Left lung (tissue), 10 donors: Measurements from ENCODE around the gene PDE8B. TPM values are rescaled to one million over a fixed set of nuclear protein-coding genes. Genes with fewer than 3 reads are reported as not detected.

Source experiments
- ATAC-seq: fragments of 200-7000 bp; cut with Tn5 transposase; one replicate; pipeline ENCODE4 v1.9.1; 2020; ENCODE audit warnings: moderate library complexity
- DNase-seq, 4 donors: peaks; one replicate each; pipeline ENCODE4 v3.0.0-alpha.2; 2013 to 2020
- H3K27ac ChIP-seq, 2 donors: fragments of 200-600 bp; sonication (generic) in 1 of 2; one replicate each; pipeline versions ENCODE4 v1.5.0 to v1.8.0; 2020 to 2021
- H3K27me3 ChIP-seq, 2 donors: fragments of 200-600 bp; sonication (generic) in 1 of 2; one replicate each; pipeline versions ENCODE4 v1.5.0 to v1.8.0; 2020 to 2021
- H3K36me3 ChIP-seq, 2 donors: fragments of 200-600 bp; sonication (generic) in 1 of 2; one replicate each; pipeline versions ENCODE4 v1.5.0 to v1.8.0; 2020 to 2021
- H3K4me1 ChIP-seq, 2 donors: fragments of 200-600 bp; one replicate each; pipeline ENCODE4 v1.8.0; 2021
- H3K4me3 ChIP-seq, 2 donors: fragments of 200-600 bp; sonication (generic) in 1 of 2; one replicate each; pipeline versions ENCODE4 v1.5.0 to v1.8.0; 2020 to 2021; ENCODE audit warnings: mild to moderate bottlenecking in 1 of 2
- H3K9me3 ChIP-seq, 2 donors: fragments of 200-600 bp; sonication (generic) in 1 of 2; one replicate each; pipeline versions ENCODE4 v1.5.0 to v1.8.0; 2020 to 2021
- CTCF ChIP-seq, 2 donors: fragments of 200-600 bp; sonication (generic) in 1 of 2; IDR thresholded peaks; one replicate each; pipeline versions ENCODE4 v1.5.0 to v1.8.0; 2021; ENCODE audit warnings: antibody characterized with exemption in 2 of 2
- intact Hi-C, 2 donors: fragments of 100-400 bp; cut with DNase I; formaldehyde crosslinking; loops; one replicate each; pipeline versions ENCODE4 v1.11.2 to v1.14.2; 2022
- polyA plus RNA-seq, 6 donors: library from polyadenylated mRNA; unstranded; fragments of 120-200 nt; gene quantifications; one replicate each; pipeline ENCODE4 v1.2.1, GENCODE V29; 2013; ENCODE audit not compliant: insufficient read length in 6 of 6
- total RNA-seq, 2 donors: library from RNA; stranded (reverse); fragmentation: NEBNext Ultra II Directional; extraction: Animal tissue kit (Norgen Biotek cat#: 25700); gene quantifications; one replicate each; pipeline ENCODE4 v1.2.1, GENCODE V29; 2021
- donor health status: DM: no; HTN: yes; CAD: no.
- donor health status: DM: no; HTN: no; CAD: no.

PDE8B gene
- total and polyA plus RNA-seq, 8 donors = 3.3 to 8.7 (median 6.5) TPM

DNA sequence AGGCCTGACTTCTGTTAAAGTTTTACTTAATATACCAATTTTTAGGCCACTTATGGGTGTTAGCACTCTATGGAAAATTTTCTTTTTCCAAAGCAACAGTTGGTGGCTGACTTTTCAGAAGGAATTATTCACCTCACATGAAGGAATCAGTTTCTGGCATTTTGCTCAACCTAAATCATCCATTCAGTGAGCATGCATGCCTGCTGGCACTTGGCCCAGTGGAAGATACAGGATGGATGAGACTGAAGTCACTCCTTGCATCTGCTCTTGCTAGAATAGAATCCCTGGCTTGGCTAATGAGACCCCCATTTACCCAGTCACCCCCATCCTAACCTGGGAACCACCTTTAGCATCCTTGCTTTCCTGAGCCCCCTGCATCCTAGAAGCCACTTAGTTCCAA is 149.9 kb downstream of the PDE8B start:
- H3K9me3 ChIP-seq = no peaks in the 10 kb centered on the region
- H3K36me3 ChIP-seq = no peaks in the 10 kb centered on the region
- H3K4me3 ChIP-seq = no peak overlapping the region
- TF ChIP-seq CTCF (IDR thresholded peaks at IDR 0.05) = no peak
- intact Hi-C loops = no loop called here
- ATAC-seq (no peak), DNase-seq (no peak)
- H3K4me1 ChIP-seq = peaks cover 0 to 4% of the 10 kb centered on the region in 2 donors
- no peaks in the 10 kb centered on the region for H3K27me3 ChIP-seq
- H3K27ac ChIP-seq = no peak overlapping the region

- Histone ChIP-seq H3K9me3 (no peaks in the 10 kb centered on the region), H3K4me1 (peaks cover 0 to 4% of the 10 kb centered on the region in 2 donors), H3K4me3 (no peak overlapping the region), H3K36me3 (no peaks in the 10 kb centered on the region), H3K27ac (no peak overlapping the region), H3K27me3 (no peaks in the 10 kb centered on the region)
- intact Hi-C loops = no loop called here
- TF ChIP-seq CTCF (IDR thresholded peaks at IDR 0.05) = no peak
- ATAC-seq (no peak), DNase-seq (no peak)
Observed at GRCh38 chr5:77360973-77361372, 150.5 kb downstream of the PDE8B start.

DNA sequence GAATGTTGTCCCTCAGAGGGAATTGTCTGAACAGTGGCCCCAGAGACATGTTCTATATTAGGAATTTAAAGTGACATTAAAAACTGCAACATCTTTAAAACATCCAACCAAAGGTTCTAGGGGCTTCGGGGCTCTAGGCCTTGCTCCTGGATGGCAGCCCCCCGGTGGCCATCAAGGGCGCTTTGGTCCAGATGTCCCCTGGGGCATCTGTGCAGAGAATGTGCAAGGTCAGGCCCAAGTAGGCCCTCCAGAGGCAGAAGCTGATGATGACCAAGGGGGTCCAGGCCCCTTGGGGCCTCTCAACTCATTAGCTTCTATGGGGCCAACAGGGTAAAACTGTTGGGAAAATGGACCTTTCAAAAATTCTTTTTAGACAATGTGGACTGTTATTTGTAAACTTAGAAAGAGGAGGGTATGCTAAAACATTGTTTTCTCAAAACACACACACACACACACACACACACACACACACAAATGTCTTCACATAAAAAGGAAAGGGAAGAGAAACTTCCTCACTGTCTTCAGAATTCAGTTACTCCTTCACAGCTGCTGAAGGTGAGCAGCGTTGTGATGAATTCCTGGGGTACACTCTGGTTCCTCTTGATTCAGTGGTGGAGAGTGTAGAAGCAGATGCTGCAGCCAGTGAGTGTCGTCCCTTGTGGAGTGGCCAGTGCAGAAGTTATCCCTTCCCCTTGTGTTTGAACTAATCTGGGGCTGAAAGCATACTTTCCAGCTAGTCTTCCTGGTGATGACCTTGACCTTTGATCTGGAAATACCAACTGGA is 156.4 kb downstream of the PDE8B start:
- no peaks in the 10 kb centered on the region for H3K27me3 ChIP-seq
- no peaks in the 10 kb centered on the region for H3K9me3 ChIP-seq
- DNase-seq = no peak
- H3K4me3 ChIP-seq = no peak overlapping the region
- H3K36me3 ChIP-seq = no peaks in the 10 kb centered on the region
- intact Hi-C loops = no loop called here
- no peak for ATAC-seq
- no peak for TF ChIP-seq CTCF (IDR thresholded peaks at IDR 0.05)
- no peaks in the 10 kb centered on the region for H3K4me1 ChIP-seq
- no peak overlapping the region for H3K27ac ChIP-seq

GRCh38 chr5:77367741-77368140 is 157.3 kb downstream of the PDE8B start:
- DNase-seq (no peak), ATAC-seq (no peak)
- no peaks in the 10 kb centered on the region for H3K27me3 ChIP-seq
- intact Hi-C loops = no loop called here
- TF ChIP-seq CTCF (IDR thresholded peaks at IDR 0.05) = no peak
- H3K4me1 ChIP-seq = no peaks in the 10 kb centered on the region
- no peaks in the 10 kb centered on the region for H3K36me3 ChIP-seq
- no peak overlapping the region for H3K4me3 ChIP-seq
- no peak overlapping the region for H3K27ac ChIP-seq
- no peaks in the 10 kb centered on the region for H3K9me3 ChIP-seq

GRCh38 chr5:77368367-77368766 is 157.9 kb downstream of the PDE8B start:
- Histone ChIP-seq H3K27me3 (no peaks in the 10 kb centered on the region), H3K4me3 (no peak overlapping the region), H3K9me3 (no peaks in the 10 kb centered on the region), H3K4me1 (no peaks in the 10 kb centered on the region), H3K27ac (no peak overlapping the region), H3K36me3 (no peaks in the 10 kb centered on the region)
- intact Hi-C loops = no loop called here
- DNase-seq (no peak), ATAC-seq (no peak)
- no peak for TF ChIP-seq CTCF (IDR thresholded peaks at IDR 0.05)
